ENCODE data around the gene ZMAT3.
"Not testable (repeated sequence)": the region's sequence is repeated elsewhere in the genome, so short reads cannot be mapped to it uniquely, and the experiment has no call there.

Gene ZMAT3

GRCh38 chr3:179068779-179069530, 2.7 kb downstream of the ZMAT3 start:
- no peak for DNase-seq (ENCODE audit: low read depth)

DNA sequence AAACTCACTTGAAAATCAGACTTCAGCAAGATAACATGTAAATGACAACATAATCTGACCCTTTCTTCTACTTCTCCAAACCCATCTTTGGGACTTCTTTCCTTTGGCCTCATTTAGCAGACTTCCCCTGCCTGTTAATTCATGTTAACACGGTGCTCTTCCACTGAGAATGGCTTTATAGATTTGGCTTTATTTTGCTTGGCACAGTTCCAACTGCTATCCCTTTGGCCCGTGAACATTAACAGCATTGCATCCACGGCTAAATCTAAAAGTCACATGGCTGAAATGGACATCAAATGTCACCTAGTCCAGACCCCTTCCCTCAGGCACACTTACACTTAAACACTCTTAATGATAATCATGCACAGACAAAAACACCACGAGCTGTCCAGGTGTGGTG, 3.8 kb downstream of the ZMAT3 start:
- no peak for DNase-seq (ENCODE audit: low read depth)

DNA sequence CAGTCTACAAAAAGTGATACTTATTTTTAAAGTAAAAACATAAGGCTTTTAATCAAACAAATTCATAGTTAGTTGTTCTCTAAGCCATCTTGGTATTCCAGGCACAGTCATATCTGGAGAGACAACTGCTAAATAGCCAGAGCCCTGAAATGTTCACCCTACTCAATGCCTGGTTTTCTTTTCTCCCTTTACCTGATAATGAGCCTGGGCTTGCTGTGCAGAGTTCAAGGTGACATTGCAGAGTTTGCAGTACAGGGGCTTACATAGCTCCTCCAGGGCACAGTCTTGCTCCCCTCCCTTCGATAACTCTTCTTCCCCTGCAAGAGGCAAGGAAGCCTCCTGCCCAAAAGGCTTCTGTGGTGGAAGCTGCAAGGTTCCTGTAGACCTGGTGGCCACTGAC, 4.3 kb downstream of the ZMAT3 start:
- DNase-seq (ENCODE audit: low read depth): no peak

DNA sequence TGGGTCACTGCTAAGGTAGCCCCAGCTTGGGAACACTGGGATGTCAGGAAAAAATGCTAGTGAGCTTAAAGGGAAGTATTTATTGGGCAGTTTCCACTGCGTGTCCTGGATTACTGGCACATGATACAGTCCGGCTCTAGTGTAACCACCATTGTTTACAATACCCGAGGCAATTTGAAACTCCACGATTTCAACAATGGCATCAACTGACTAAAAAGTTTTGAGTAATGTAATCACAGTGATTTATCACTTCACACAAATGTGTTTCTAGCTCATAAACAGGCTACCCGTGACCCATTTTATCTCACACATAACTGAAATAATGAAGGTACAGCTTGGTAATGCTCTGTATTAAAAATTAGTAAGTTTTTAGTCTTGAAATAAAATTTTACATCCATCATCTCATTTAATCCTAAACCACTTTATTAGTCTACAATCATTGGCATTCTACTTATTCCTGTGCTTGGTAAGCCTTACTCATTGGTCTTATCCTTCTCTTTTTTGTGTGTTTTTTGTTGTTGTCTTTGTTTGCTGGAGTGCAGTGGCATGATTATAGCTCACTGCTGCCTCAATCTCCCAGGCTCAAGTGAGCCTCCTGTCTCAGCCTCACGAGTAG, 7.6 kb downstream of the ZMAT3 start:
- no peak for DNase-seq (ENCODE audit: low read depth)

GRCh38 chr3:179056326-179056725, 15.3 kb downstream of the ZMAT3 start:
- DNase-seq (ENCODE audit: low read depth): no peak

DNA sequence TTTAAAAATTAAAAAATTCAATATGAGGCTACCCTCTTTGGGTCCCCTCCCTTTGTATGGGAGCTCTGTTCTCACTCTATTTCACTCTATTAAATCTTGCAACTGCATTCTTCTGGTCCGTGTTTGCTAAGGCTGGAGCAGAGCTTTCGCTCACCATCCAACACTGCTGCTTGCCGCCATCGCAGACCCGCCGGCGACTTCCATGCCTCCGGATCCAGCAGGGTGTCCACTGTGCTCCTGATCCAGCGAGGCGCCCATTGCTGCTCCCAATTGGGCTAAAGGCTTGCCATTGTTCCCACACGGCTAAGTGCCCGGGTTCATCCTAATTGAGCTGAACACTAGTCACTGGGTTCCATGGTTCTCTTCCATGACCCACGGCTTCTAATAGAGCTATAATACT, 17.0 kb downstream of the ZMAT3 start:
- DNase-seq (ENCODE audit: low read depth): not testable (repeated sequence)

GRCh38 chr3:179046497-179047353, 24.9 kb downstream of the ZMAT3 start:
- DNase-seq (ENCODE audit: low read depth): no peak

DNA sequence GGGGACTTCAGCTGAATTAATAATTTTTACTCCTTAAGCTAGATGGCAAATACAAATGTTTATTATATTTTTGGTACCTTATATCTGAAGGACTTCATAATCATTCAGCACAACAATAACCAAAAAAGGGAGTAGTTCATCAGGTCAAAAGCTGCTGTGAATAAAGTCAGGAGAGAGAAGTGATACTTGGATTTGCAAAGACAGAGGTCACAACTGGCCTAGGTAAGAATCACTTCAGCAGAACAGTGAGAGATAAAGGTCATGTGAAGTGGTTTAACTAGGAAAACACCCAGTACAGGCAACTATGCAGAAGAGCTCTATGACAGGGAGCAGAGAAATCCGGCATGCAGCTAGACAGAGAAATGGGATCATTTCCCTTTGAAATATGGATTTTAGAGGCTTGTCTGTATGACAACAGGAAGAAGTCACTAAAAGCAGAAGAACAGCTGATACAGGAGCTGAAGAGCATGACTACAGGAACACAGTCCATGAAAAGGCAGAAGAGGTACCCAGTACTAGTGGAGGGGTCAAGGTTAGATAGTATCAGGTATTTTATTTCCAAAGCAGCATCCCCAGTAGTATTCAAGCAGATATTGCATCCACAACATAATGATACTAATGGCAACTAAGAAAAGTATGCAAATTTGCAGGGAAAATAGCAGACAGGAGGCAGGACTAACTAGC, 25.7 kb downstream of the ZMAT3 start:
- DNase-seq (ENCODE audit: low read depth): no peak

DNA sequence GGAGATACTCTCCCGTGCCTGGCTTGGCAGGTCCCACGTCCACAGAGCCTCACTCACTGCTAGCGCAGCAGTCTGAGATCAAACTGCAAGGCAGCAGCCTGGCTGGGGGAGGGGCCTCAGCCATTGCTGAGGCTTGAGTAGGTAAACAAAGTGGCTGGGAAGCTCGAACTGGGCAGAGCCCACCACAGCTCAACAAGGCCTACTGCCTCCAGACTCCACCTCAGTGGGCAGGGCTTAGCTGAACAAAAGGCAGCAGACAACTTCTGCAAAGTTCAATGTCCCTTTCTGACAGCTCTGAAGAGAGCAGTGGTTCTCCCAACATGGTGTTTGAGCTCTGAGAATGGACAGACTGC, 32.7 kb downstream of the ZMAT3 start:
- DNase-seq (ENCODE audit: low read depth): not testable (repeated sequence)

DNA sequence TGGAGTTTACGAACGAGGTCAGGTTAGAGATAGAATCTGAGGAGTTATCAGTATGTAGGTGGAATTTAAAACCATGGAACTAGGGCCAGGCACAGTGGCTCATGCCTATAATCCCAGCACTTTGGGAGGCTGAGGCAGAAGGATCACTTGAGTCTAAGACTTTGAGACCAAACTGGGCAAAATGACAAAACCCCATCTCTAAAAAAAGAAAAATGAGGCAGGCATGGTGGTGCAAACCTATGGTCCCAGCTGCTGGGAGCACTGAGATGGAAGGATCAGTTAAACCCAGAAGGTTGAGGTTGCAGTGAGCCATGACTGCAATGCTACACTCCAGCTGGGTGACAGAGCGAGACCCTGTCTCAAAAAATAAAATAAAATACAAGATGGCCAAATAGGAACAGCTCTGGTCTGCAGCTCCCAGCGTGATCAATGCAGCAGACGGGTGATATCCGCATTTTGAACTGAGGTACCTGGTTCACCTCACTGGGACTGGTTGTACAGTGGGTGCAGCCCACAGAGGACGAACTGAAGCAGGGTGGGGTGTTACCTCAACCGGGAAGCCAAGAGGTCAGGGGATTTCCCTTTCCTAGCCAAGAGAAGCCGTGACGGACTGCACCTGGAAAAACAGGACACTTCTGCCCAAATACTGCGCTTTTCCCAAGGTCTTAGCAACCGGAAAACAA, 33.3 kb downstream of the ZMAT3 start:
- DNase-seq (ENCODE audit: low read depth): no peak

DNA sequence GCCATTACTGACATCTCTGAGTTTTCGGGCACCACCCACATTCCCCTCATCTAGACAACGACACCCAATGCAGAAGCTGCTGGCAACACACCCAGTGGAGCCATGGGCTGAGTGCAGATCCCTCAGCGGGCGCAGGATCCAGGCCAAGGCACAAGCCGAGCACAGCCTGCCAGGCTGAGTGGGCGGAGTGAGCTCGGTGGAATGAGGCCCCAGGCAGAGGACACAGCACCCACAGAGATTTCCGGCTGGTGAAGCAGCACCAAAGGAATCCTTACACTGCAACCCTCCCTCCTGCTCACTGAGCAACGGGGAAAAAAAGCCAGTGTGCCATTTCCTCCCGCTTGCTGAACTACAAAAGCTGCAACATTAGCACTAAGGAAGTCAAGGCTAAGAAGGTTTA, 34.3 kb downstream of the ZMAT3 start:
- peak; percentile 26 for DNase-seq (ENCODE audit: low read depth)

GRCh38 chr3:179036626-179037300, 34.8 kb downstream of the ZMAT3 start:
- no peak for DNase-seq (ENCODE audit: low read depth)

GRCh38 chr3:179036226-179036625, 35.4 kb downstream of the ZMAT3 start:
- DNase-seq (ENCODE audit: low read depth): no peak

- no peak for DNase-seq (ENCODE audit: low read depth)
Observed at GRCh38 chr3:179035232-179035631, 36.4 kb downstream of the ZMAT3 start.

GRCh38 chr3:179033304-179033657, 38.3 kb downstream of the ZMAT3 start:
- not testable (repeated sequence) for DNase-seq (ENCODE audit: low read depth)

GRCh38 chr3:179032454-179033303, 38.9 kb downstream of the ZMAT3 start:
- DNase-seq (ENCODE audit: low read depth): not testable (repeated sequence)

DNA sequence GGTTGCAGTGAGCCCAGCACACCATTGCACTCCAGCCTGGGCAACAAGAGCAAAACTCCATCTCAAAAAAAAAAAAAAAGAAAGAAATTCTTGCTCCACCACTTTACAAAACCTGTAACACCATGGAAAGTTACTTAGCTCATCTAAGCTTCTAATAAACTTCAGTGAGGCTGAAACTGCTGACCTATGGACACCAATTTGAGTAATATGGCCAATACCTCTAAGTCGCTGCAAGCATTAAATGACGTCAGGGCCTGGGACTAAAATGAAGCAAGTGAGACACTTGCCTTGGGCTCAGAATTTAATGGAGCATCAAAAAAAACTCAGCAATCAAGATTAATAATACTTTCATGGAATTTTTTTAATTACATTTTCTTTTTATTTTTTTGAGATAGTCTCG, 42.5 kb downstream of the ZMAT3 start:
- no peak for DNase-seq (ENCODE audit: low read depth)

DNA sequence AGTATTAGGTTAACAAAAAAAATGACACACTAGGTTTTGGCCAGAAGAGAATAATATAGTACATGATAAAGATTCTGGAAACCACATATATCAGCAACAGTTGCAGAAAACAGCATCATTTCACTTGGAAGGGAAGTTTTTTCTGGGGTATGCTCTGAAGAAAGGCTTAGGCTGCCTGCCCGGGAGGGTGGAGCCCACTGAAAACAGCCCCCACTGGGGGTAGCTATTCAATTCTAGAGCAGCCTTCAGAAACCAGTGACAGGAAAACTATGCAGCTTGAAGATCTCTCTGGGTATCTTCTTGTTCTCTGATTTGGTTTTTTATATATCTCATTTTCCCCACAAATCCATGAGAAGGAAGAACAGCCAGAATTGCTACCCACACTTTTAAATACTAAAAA, 43.2 kb downstream of the ZMAT3 start:
- DNase-seq (ENCODE audit: low read depth): no peak

DNA sequence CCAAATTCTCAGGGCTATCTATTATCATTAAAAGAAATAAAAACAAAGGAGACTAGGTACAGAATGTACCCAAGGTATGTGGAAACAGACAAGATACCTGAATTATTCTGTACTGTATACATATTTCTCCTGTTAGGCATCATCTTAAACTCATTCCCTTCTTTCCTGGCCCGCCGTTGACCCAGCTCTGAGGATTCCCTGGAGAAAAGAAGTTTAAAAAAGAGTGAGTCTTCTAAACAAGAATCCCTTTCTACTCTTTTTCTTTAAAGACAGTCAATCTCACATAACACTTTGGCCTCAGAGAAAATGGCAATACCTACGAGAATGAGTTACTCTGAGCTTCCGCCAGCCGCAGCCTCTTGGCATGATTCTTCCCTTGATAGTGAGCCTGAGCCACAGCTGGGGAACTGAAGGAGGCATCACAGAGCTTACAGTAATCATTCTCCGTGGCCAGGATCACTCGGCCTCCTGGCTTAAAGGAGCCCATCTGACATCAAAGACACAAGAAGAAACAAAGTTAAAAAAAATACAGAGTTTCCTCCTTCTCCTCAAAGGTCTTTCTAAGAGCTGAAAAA, 44.2 kb downstream of the ZMAT3 start:
- no peak for DNase-seq (ENCODE audit: low read depth)

- DNase-seq (ENCODE audit: low read depth): no peak
Observed at GRCh38 chr3:179026636-179027035, 45.0 kb downstream of the ZMAT3 start.
